GM23338 (cell line): Measurements from ENCODE around the gene MRPS15. TPM values are rescaled to one million over a fixed set of nuclear protein-coding genes. Genes with fewer than 3 reads are reported as not detected.

Experiments used
- ATAC-seq: fragments of 200-7000 bp; cut with Tn5 transposase; 3 replicates; pipeline ENCODE4 v1.9.1; 2020
- DNase-seq: peaks from one replicate; pipeline ENCODE4 v3.0.0-alpha.2; 2015; ENCODE audit warnings: low spot score
- H2AFZ ChIP-seq: fragments of 200-600 bp; sonication (generic); 2 replicates; pipeline ENCODE4 v1.8.0; 2016; ENCODE audit warnings: antibody characterized with exemption, mild to moderate bottlenecking, moderate library complexity
- H3F3A ChIP-seq: fragments of 200-600 bp; sonication (generic); replicated peaks from 2 replicates; pipeline ENCODE4 v1.8.0; 2017; ENCODE audit warnings: antibody characterized with exemption, mixed run types, low read depth
- H3K27ac ChIP-seq: fragments of 200-600 bp; sonication (generic); 2 replicates; pipeline ENCODE4 v1.6.1; 2016; ENCODE audit warnings: low read depth
- H3K27me3 ChIP-seq: fragments of 200-600 bp; sonication (generic); 2 replicates; pipeline ENCODE4 v1.8.0; 2016; ENCODE audit warnings: mild to moderate bottlenecking, mixed run types, moderate library complexity; ENCODE audit not compliant: insufficient read depth
- H3K36me3 ChIP-seq: fragments of 200-600 bp; sonication (generic); 2 replicates; pipeline ENCODE4 v1.8.0; 2016; ENCODE audit warnings: mild to moderate bottlenecking; ENCODE audit not compliant: insufficient read depth
- H3K4me1 ChIP-seq: fragments of 200-600 bp; sonication (generic); 2 replicates; pipeline ENCODE4 v1.8.0; 2016; ENCODE audit warnings: mild to moderate bottlenecking, moderate library complexity; ENCODE audit not compliant: insufficient read depth
- H3K4me2 ChIP-seq: fragments of 200-600 bp; sonication (generic); 2 replicates; pipeline ENCODE4 v1.7.1; 2017; ENCODE audit warnings: mixed run types
- H3K4me3 ChIP-seq: fragments of 200-600 bp; sonication (generic); 2 replicates; pipeline ENCODE4 v1.6.1; 2016; ENCODE audit warnings: mixed run types
- H3K79me2 ChIP-seq: fragments of 200-600 bp; sonication (generic); replicated peaks from 2 replicates; pipeline ENCODE4 v1.8.0; 2017; ENCODE audit warnings: mild to moderate bottlenecking; ENCODE audit not compliant: insufficient read depth
- H3K9me2 ChIP-seq: fragments of 200-600 bp; sonication (generic); 2 replicates; pipeline ENCODE4 v1.8.0; 2017; ENCODE audit not compliant: insufficient read depth
- H4K20me1 ChIP-seq: fragments of 200-600 bp; sonication (generic); replicated peaks from 2 replicates; pipeline ENCODE4 v1.8.0; 2017; ENCODE audit warnings: mild to moderate bottlenecking; ENCODE audit not compliant: insufficient read depth
- H3K27ac Mint-ChIP-seq: 2 replicates; pipeline ENCODE4 v1.8.0; 2020; ENCODE audit warnings: inconsistent platforms, mild to moderate bottlenecking, moderate library complexity, mixed read lengths
- H3K27me3 Mint-ChIP-seq: 3 replicates; pipeline ENCODE4 v1.8.0; 2022; ENCODE audit warnings: low read depth, mild to moderate bottlenecking, moderate library complexity, mixed read lengths, inconsistent platforms; ENCODE audit not compliant: insufficient read depth, poor library complexity
- H3K36me3 Mint-ChIP-seq: 3 replicates; pipeline ENCODE4 v1.8.0; 2021; ENCODE audit warnings: low read depth, mild to moderate bottlenecking, inconsistent platforms, moderate library complexity, mixed read lengths
- H3K4me1 Mint-ChIP-seq: 3 replicates; pipeline ENCODE4 v1.8.0; 2020; ENCODE audit warnings: mild to moderate bottlenecking, inconsistent platforms, mixed read lengths
- H3K4me3 Mint-ChIP-seq: 3 replicates; pipeline ENCODE4 v1.8.0; 2021; ENCODE audit warnings: moderate library complexity, mild to moderate bottlenecking, inconsistent platforms, mixed read lengths
- H3K9me3 Mint-ChIP-seq: 3 replicates; pipeline ENCODE4 v1.8.0; 2020; ENCODE audit warnings: moderate library complexity, mild to moderate bottlenecking, inconsistent platforms, mixed read lengths
- CREB1 ChIP-seq: fragments of 250-450 bp; sonication (Bioruptor Pico); IDR thresholded peaks from 2 replicates; pipeline ENCODE4 v1.5.0; 2020; ENCODE audit warnings: low read depth, mild to moderate bottlenecking, moderate library complexity
- ETS1 ChIP-seq: IDR thresholded peaks from 2 replicates; pipeline ENCODE4 v1.6.1; 2016; ENCODE audit warnings: antibody characterized with exemption
- EZH2 ChIP-seq: fragments of 200-600 bp; sonication (generic); IDR thresholded peaks from one replicate; pipeline ENCODE4 v1.8.0; 2017; ENCODE audit warnings: antibody characterized with exemption, mild to moderate bottlenecking, low read depth; ENCODE audit not compliant: unreplicated experiment
- EZH2phosphoT487 ChIP-seq: fragments of 200-600 bp; sonication (generic); IDR thresholded peaks from one replicate; pipeline ENCODE4 v1.8.1; 2018; ENCODE audit warnings: antibody characterized with exemption; ENCODE audit not compliant: unreplicated experiment
- JUNB ChIP-seq: IDR thresholded peaks from one replicate; pipeline ENCODE4 v1.6.1; 2016; ENCODE audit warnings: antibody characterized with exemption; ENCODE audit not compliant: unreplicated experiment
- NANOG ChIP-seq: IDR thresholded peaks from 2 replicates; pipeline ENCODE4 v1.6.1; 2016; ENCODE audit warnings: antibody characterized with exemption, borderline replicate concordance
- POLR2AphosphoS5 ChIP-seq: IDR thresholded peaks from 2 replicates; pipeline ENCODE4 v1.6.1; 2016; ENCODE audit warnings: antibody characterized with exemption, low read depth
- STAT1 ChIP-seq: IDR thresholded peaks from one replicate; pipeline ENCODE4 v1.6.1; 2016; ENCODE audit warnings: antibody characterized with exemption; ENCODE audit not compliant: unreplicated experiment
- ZNF114 ChIP-seq: fragments of 250-450 bp; sonication (Bioruptor Pico); IDR thresholded peaks from 2 replicates; pipeline ENCODE4 v1.5.0; 2020; ENCODE audit warnings: mild to moderate bottlenecking, moderate library complexity
- ZNF331 ChIP-seq: fragments of 250-450 bp; sonication (Bioruptor Pico); IDR thresholded peaks from 2 replicates; pipeline ENCODE4 v1.5.0; 2020; ENCODE audit warnings: low read depth, mild to moderate bottlenecking, moderate library complexity
- ZNF462 ChIP-seq: fragments of 250-450 bp; sonication (Bioruptor Pico); IDR thresholded peaks from 2 replicates; pipeline ENCODE4 v1.5.0; 2020; ENCODE audit warnings: mild to moderate bottlenecking, moderate library complexity
- polyA plus RNA-seq: library from polyadenylated mRNA; unstranded; fragments of >200 nt; fragmentation: Nextera tagmentation; extraction: Ambion mirVana; gene quantifications from 2 replicates; pipeline ENCODE4 v1.2.1, GENCODE V29; 2016
- total RNA-seq: library from RNA; depleted of rRNA; stranded (reverse); fragments of >200 nt; shearing (Covaris generic); gene quantifications from 2 replicates; pipeline ENCODE4 v1.2.3, GENCODE V29; 2014
- TF ChIP-seq, protein P1 (sequence below): IDR thresholded peaks from one replicate; pipeline ENCODE4 v1.6.1; 2018; ENCODE audit warnings: antibody characterized with exemption; ENCODE audit not compliant: unreplicated experiment
- TF ChIP-seq, protein P2 (sequence below), 2 experiments: fragments of 200-600 bp in 1 of 2; sonication (generic) in 1 of 2; conservative IDR thresholded peaks; 2 replicates each; pipeline versions ENCODE4 v1.5.1 to v1.6.1; 2016 to 2017; ENCODE audit warnings: antibody characterized with exemption in 2 of 2, low read depth in 2 of 2, mild to moderate bottlenecking in 2 of 2, moderate library complexity in 1 of 2

The MRPS15 gene
- total and polyA plus RNA-seq, 2 experiments from 2014 or later: 105 to 311 TPM

GRCh38 chr1:36411674-36412648 is 52.2 kb downstream of the MRPS15 start:
- Histone ChIP-seq H3K36me3 (no peaks in the 10 kb centered on the region), H2AFZ (no peak overlapping the region)

More at GRCh38 chr1:36411674-36412648, 52.2 kb downstream of the MRPS15 start:
- no peak overlapping the region for H3K4me2 ChIP-seq
- no peaks in the 10 kb centered on the region for H3K27me3 ChIP-seq
- Mint-ChIP-seq H3K27me3 (peaks cover 4% of the 10 kb centered on the region), H3K27ac (no peak overlapping the region), H3K36me3 (0 out of 3 replicates have a peak, but pooled peaks cover 2% of the 10 kb centered on the region), H3K9me3 (no peaks in the 10 kb centered on the region; the same call in 2 of the 3 replicates), H3K4me1 (peaks cover 5% of the 10 kb centered on the region; the same call in 2 of the 3 replicates), H3K4me3 (no peak overlapping the region)
- TF ChIP-seq, protein P1, sequence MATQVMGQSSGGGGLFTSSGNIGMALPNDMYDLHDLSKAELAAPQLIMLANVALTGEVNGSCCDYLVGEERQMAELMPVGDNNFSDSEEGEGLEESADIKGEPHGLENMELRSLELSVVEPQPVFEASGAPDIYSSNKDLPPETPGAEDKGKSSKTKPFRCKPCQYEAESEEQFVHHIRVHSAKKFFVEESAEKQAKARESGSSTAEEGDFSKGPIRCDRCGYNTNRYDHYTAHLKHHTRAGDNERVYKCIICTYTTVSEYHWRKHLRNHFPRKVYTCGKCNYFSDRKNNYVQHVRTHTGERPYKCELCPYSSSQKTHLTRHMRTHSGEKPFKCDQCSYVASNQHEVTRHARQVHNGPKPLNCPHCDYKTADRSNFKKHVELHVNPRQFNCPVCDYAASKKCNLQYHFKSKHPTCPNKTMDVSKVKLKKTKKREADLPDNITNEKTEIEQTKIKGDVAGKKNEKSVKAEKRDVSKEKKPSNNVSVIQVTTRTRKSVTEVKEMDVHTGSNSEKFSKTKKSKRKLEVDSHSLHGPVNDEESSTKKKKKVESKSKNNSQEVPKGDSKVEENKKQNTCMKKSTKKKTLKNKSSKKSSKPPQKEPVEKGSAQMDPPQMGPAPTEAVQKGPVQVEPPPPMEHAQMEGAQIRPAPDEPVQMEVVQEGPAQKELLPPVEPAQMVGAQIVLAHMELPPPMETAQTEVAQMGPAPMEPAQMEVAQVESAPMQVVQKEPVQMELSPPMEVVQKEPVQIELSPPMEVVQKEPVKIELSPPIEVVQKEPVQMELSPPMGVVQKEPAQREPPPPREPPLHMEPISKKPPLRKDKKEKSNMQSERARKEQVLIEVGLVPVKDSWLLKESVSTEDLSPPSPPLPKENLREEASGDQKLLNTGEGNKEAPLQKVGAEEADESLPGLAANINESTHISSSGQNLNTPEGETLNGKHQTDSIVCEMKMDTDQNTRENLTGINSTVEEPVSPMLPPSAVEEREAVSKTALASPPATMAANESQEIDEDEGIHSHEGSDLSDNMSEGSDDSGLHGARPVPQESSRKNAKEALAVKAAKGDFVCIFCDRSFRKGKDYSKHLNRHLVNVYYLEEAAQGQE: no peak
- TF ChIP-seq ZNF114 (CRISPR knock-in tag) (no peak), ZNF331 (CRISPR knock-in tag) (no peak), EZH2 (no peak), JUNB (no peak), STAT1 (no peak), ZNF462 (CRISPR knock-in tag) (no peak), CREB1 (CRISPR knock-in tag) (no peak), POLR2AphosphoS5 (no peak), EZH2phosphoT487 (no peak), NANOG (no peak), ETS1 (no peak)
- TF ChIP-seq, protein P2, sequence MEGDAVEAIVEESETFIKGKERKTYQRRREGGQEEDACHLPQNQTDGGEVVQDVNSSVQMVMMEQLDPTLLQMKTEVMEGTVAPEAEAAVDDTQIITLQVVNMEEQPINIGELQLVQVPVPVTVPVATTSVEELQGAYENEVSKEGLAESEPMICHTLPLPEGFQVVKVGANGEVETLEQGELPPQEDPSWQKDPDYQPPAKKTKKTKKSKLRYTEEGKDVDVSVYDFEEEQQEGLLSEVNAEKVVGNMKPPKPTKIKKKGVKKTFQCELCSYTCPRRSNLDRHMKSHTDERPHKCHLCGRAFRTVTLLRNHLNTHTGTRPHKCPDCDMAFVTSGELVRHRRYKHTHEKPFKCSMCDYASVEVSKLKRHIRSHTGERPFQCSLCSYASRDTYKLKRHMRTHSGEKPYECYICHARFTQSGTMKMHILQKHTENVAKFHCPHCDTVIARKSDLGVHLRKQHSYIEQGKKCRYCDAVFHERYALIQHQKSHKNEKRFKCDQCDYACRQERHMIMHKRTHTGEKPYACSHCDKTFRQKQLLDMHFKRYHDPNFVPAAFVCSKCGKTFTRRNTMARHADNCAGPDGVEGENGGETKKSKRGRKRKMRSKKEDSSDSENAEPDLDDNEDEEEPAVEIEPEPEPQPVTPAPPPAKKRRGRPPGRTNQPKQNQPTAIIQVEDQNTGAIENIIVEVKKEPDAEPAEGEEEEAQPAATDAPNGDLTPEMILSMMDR (conservative IDR thresholded peaks at IDR 0.05; ENCODE audit: low read depth in 2 of 2): no peak
- H4K20me1 ChIP-seq: no peaks in the 10 kb centered on the region
- no peak overlapping the region for H3K4me3 ChIP-seq
- DNase-seq: peak; percentile 76
- H3K9me2 ChIP-seq: no peaks in the 10 kb centered on the region
- H3K27ac ChIP-seq: no peak overlapping the region
- H3K79me2 ChIP-seq: no peaks in the 10 kb centered on the region
- peak; percentile 85 for ATAC-seq
- no peaks in the 10 kb centered on the region for H3K4me1 ChIP-seq
- no peaks in the 10 kb centered on the region for H3F3A ChIP-seq
